Nephron (organoid): ENCODE data around the gene SEMG2.

Experiments
- H3K27ac Mint-ChIP-seq, 3 experiments: 2 replicates each; pipeline ENCODE4 v1.8.0; 2020; ENCODE audit warnings: mixed read lengths in 3 of 3, mild to moderate bottlenecking in 2 of 3, moderate library complexity in 1 of 3
- H3K27me3 Mint-ChIP-seq: 2 replicates; pipeline ENCODE4 v1.8.0; 2021; ENCODE audit warnings: low read depth, mild to moderate bottlenecking, moderate library complexity, mixed read lengths
- H3K36me3 Mint-ChIP-seq: 2 replicates; pipeline ENCODE4 v1.8.0; 2020; ENCODE audit warnings: low read depth, mixed read lengths
- H3K4me1 Mint-ChIP-seq: 2 replicates; pipeline ENCODE4 v1.8.0; 2020; ENCODE audit warnings: mixed read lengths
- H3K4me3 Mint-ChIP-seq, 3 experiments: 2 replicates each; pipeline ENCODE4 v1.8.0; 2020; ENCODE audit warnings: mild to moderate bottlenecking in 3 of 3, mixed read lengths in 3 of 3, moderate library complexity in 2 of 3
- H3K9me3 Mint-ChIP-seq: 2 replicates; pipeline ENCODE4 v1.8.0; 2020; ENCODE audit warnings: mixed read lengths
- TF ChIP-seq, protein P1 (sequence below), 3 experiments: fragments of 200-600 bp; sonication (generic); IDR thresholded peaks; one replicate each; pipeline ENCODE4 v1.5.0; 2021; ENCODE audit warnings: antibody characterized with exemption in 3 of 3; ENCODE audit not compliant: unreplicated experiment in 3 of 3

SEMG2 gene, protein sequence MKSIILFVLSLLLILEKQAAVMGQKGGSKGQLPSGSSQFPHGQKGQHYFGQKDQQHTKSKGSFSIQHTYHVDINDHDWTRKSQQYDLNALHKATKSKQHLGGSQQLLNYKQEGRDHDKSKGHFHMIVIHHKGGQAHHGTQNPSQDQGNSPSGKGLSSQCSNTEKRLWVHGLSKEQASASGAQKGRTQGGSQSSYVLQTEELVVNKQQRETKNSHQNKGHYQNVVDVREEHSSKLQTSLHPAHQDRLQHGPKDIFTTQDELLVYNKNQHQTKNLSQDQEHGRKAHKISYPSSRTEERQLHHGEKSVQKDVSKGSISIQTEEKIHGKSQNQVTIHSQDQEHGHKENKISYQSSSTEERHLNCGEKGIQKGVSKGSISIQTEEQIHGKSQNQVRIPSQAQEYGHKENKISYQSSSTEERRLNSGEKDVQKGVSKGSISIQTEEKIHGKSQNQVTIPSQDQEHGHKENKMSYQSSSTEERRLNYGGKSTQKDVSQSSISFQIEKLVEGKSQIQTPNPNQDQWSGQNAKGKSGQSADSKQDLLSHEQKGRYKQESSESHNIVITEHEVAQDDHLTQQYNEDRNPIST

DNA sequence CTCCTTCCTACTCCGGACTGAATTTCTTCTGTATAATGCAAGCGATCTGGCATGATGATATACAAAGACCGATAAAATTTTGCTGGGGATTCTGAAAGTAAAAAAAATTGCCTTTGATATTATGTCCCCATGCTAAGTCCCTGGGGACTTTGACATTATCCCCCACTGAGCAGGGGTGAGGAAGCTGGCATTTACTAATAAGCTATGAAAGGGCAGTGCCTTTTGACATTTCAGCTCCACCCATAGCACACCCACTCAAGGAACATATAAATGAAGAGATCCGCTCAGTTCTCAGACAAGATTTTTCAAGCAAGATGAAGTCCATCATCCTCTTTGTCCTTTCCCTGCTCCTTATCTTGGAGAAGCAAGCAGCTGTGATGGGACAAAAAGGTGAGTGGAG, at the start of gene SEMG2:
Gene SEMG2 (plus strand): TSS at position 298 of the 400 bp plus-strand sequence. CDS start 17 bp downstream, at position 315.
- H3K4me1 Mint-ChIP-seq = no peaks in the 10 kb centered on the region
- no peak within 1 kb of the TSS for H3K27ac Mint-ChIP-seq
- H3K4me3 Mint-ChIP-seq = no peak within 1 kb of the TSS
- no peaks in the 10 kb centered on the region for H3K9me3 Mint-ChIP-seq
- TF ChIP-seq, protein P1, sequence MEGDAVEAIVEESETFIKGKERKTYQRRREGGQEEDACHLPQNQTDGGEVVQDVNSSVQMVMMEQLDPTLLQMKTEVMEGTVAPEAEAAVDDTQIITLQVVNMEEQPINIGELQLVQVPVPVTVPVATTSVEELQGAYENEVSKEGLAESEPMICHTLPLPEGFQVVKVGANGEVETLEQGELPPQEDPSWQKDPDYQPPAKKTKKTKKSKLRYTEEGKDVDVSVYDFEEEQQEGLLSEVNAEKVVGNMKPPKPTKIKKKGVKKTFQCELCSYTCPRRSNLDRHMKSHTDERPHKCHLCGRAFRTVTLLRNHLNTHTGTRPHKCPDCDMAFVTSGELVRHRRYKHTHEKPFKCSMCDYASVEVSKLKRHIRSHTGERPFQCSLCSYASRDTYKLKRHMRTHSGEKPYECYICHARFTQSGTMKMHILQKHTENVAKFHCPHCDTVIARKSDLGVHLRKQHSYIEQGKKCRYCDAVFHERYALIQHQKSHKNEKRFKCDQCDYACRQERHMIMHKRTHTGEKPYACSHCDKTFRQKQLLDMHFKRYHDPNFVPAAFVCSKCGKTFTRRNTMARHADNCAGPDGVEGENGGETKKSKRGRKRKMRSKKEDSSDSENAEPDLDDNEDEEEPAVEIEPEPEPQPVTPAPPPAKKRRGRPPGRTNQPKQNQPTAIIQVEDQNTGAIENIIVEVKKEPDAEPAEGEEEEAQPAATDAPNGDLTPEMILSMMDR (IDR thresholded peaks at IDR 0.05; ENCODE audit: unreplicated experiment in 3 of 3) = no peak
- H3K27me3 Mint-ChIP-seq = peaks cover 27% of the 10 kb centered on the region
- no peaks in the 10 kb centered on the region for H3K36me3 Mint-ChIP-seq

DNA sequence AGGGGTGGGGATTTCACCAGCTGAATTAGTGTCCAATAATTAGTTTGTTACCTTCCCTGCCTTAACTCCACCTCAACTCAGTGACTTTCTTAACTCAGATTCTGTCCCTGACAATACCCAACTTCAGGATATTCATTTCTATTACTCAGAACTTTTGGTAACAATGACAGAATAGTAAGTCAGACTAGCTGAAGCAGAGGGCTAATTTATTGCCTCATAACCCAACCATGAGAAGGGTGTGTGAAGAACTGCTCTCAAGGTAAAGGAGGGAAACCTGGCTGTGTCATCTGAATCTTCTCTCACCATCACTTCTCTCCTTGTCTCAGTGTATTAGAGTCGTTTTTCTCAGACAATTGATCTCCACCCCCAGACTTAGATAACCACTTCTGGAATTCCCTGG, 47.7 kb upstream of the SEMG2 start:
- Mint-ChIP-seq H3K9me3 (peaks cover 10% of the 10 kb centered on the region), H3K4me3 (no peak overlapping the region), H3K27ac (no peak overlapping the region), H3K4me1 (no peaks in the 10 kb centered on the region), H3K36me3 (no peaks in the 10 kb centered on the region), H3K27me3 (peaks cover 9% of the 10 kb centered on the region)
- TF ChIP-seq, protein P1 (IDR thresholded peaks at IDR 0.05; ENCODE audit: unreplicated experiment in 3 of 3) = no peak

DNA sequence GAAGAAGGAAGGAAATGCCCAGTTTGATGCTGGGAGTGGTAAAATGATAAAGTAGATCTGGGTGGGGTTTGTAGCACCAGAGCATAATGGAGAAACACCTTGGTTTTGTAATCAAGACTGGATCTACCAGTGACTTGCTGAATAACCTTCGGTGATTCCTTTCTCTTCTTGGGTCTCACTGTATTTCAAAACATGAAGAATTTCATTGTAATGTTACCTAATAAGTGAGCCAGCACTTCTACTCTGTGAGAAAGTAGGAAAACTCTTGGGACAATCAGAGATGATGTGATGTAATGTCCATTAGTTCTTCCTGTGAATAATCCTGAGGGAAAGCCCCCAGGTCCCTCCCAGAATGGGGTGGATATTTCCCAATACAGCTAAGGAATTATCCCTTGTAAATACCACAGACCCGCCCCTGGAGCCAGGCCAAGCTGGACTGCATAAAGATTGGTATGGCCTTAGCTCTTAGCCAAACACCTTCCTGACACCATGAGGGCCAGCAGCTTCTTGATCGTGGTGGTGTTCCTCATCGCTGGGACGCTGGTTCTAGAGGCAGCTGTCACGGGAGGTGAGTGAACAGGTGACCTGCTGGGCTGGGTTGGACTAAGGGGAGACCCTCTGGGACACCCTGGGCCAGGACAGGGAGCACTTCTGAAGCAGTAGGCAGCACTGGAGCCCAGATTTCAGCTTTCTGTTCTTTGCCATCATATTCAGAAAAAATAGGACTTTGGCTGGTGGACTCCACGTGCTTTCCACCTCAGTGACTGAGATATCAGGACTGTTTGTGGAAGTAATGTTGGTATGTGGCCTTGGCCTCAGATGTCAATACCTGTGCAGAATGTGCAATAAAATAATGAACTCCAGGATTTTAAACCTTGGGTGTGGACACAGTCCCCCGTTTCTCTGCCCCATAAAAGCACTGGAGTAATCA, 46.5 kb upstream of the SEMG2 start, which contains the start of gene PI3:
Gene PI3 (plus strand): TSS at position 469 of the 931 bp plus-strand sequence. CDS start 21 bp downstream, at position 490.
- no peak within 1 kb of the TSS for H3K27ac Mint-ChIP-seq
- peaks cover 9% of the 10 kb centered on the region for H3K27me3 Mint-ChIP-seq
- no peaks in the 10 kb centered on the region for H3K36me3 Mint-ChIP-seq
- H3K4me1 Mint-ChIP-seq = no peaks in the 10 kb centered on the region
- H3K4me3 Mint-ChIP-seq = no peak within 1 kb of the TSS
- peaks cover 6% of the 10 kb centered on the region for H3K9me3 Mint-ChIP-seq
- TF ChIP-seq, protein P1 (IDR thresholded peaks at IDR 0.05; ENCODE audit: unreplicated experiment in 3 of 3) = no peak

DNA sequence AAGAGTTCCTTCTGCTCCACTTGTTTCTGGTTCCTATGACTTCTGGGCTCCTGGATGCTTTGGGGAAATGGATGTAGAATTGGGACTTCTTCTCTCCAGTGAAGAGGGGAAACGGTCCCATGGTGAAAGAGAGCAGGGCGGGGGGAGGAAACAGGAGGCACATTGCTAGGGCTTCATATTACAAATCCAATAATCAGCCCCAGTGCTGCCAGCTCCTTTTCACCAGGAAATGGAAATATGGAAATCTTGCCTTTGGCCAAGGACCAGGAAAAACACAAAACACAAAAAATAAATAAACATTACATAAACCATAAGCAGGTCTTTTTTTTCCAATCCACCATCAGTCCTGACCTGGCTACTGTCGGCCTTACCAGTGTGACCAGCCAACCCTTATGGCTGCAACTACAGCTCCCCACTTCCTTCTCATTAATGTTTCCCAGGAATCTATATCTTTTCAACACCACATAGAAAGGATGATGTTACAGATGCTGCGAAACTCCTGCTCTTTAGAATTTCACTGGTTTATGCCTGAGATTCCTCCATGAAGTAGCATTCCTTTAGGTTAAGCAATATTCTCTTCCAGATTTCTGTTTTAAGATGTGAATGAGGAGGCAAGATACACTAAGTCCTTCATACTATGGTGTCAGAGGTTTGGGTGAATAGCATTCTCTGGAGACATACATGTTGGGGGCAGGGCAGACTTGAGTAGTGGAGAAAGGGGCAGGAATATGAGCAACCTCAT, 44.5 kb upstream of the SEMG2 start:
- Mint-ChIP-seq H3K36me3 (no peaks in the 10 kb centered on the region), H3K9me3 (no peaks in the 10 kb centered on the region), H3K4me3 (no peak overlapping the region), H3K27me3 (peaks cover 9% of the 10 kb centered on the region), H3K4me1 (no peaks in the 10 kb centered on the region), H3K27ac (no peak overlapping the region)
- TF ChIP-seq, protein P1 (IDR thresholded peaks at IDR 0.05; ENCODE audit: unreplicated experiment in 3 of 3) = no peak

DNA sequence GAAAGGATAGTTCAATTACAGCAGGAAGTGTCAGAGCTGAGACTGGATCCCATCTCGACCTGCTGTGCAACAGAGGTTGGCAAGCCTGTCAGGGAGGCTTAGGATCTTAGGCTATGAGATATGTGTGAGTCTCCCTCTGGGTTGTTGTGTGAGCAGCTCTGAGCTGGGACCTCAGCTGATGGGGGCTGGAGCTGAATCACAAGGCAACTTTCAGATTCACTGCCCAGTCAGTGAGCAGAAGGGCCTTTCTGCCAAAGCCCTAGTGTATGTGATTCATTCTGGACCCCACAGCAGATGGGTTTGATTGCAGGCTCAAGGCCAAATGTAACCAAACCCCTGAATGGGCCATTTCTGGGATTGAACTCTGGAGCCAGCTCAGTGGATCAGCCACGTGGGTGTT, 42.0 kb upstream of the SEMG2 start:
- H3K9me3 Mint-ChIP-seq = no peaks in the 10 kb centered on the region
- no peak overlapping the region for H3K4me3 Mint-ChIP-seq
- TF ChIP-seq, protein P1 (IDR thresholded peaks at IDR 0.05; ENCODE audit: unreplicated experiment in 3 of 3) = no peak
- no peaks in the 10 kb centered on the region for H3K36me3 Mint-ChIP-seq
- H3K4me1 Mint-ChIP-seq = no peaks in the 10 kb centered on the region
- H3K27ac Mint-ChIP-seq = no peak overlapping the region
- no peaks in the 10 kb centered on the region for H3K27me3 Mint-ChIP-seq
